Fibroblast of skin of scalp (primary cell): ENCODE results near the gene UGT1A8.

ENCODE experiments used
- DNase-seq: peaks from one replicate; pipeline ENCODE4 v3.0.0-alpha.2; 2013

Gene UGT1A8

DNA sequence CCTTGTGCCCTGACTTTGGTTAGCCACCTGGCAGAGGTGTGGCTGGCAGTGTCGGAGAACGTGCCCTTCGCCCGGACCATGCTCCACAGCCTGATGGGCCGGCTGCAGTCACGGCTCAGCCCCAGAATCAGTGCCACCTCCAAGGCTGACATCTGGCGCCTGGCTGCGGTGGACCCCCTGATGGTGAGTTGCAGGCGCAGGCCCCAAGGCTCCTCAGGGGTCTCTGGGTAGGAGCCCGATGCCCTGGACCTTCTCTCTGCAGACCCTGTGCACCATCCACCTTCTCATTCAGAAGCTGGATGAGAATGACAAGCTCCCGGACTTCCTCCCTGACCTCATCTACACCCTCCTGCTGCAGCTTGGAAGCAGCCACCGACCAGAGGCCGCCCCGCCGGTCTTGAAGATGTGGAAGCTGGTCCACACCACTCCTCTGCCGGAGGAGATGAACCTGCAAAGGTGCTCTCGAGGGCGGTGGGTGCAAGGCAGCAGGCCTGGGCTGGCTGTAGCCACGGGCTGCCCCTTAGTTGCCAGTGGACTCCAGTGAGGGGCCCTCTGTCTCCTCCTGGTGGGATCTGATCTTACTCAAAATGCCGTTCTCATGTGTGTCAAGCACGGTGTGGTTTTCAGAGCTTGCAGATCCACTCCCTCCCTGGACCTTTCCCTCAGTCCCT lies 204.8 kb downstream of the UGT1A8 start:
- no peak for DNase-seq
